ENCODE results near the gene BTG1. TPM values are rescaled to one million over a fixed set of nuclear protein-coding genes. Genes with fewer than 3 reads are reported as not detected.

The BTG1 gene
- total RNA-seq, 1 experiment from 2014 or later = 26.7 TPM

DNA sequence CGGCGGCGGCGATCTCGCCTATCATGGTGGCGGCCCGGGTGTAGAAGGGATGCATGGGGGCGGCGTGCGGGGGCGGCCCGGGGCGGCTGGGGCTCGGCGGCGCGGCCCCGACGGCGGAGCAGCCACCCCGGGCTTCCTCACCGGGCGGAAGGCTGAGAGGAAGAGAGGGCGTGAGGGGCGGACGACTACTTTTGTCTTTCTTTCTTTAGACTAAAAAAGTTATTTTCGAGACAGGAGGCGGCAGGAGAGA is 240 bp downstream of the BTG1 start (continued):
- TF ChIP-seq, protein P1, sequence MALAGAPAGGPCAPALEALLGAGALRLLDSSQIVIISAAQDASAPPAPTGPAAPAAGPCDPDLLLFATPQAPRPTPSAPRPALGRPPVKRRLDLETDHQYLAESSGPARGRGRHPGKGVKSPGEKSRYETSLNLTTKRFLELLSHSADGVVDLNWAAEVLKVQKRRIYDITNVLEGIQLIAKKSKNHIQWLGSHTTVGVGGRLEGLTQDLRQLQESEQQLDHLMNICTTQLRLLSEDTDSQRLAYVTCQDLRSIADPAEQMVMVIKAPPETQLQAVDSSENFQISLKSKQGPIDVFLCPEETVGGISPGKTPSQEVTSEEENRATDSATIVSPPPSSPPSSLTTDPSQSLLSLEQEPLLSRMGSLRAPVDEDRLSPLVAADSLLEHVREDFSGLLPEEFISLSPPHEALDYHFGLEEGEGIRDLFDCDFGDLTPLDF (CRISPR knock-in tag; IDR thresholded peaks at IDR 0.05) = no peak
- TF ChIP-seq FOXK1 (CRISPR knock-in tag; IDR thresholded peaks at IDR 0.05) = no peak

DNA sequence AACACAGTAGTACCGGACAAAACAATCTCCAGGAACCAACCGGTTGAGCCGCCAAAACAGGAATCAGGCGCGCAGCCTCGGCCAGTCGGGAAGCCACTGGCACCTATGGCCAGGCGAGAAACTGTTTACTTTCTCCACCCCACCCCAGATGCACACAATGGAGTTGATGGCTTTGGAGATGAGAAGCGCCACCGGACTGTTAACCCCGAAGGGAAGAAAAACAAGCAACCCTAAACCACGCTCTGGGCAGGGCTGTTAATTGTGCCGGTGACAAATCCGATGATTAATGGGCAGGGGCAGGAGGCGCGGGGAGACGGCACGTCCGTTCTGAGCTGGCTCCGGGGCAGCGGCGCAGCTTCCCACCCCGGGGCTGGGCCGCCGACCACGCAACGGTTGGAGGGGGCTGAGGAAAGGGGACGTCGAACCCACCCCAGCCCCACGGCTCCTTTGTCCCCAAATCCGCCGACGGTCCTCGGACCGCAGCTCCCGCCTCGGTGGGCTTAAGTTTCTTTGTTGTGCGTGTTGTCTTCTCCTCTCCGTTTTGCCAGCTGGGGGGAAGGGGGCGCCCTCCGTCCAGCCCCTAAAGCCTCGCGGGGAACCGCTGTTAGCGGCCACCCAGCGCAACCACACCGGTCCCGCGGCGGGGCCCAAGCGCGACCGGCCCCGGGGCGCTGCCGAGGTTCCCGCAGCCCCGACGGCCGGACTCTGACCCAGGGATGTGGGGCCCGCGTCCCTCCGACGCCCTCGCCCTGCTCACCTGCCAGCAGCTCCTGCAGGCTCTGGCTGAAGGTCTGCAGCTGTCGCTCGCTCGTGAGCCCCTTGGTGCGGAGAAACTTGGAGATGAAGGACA is 790 bp downstream of the BTG1 start:
- ATAC-seq (no peak), DNase-seq (ENCODE audit: low spot score) (peak; percentile 29)
- H3K27ac Mint-ChIP-seq = peak overlapping the region; percentile 91
- H3K27me3 Mint-ChIP-seq (ENCODE audit: low read depth) = no peaks in the 10 kb centered on the region
- peak overlapping the region; percentile 99 for H3K4me3 Mint-ChIP-seq
- ChIA-PET POLR2A (interaction anchor here (0.8 to 3.5 kb wide), 23 partner anchors 10 to 785 kb away, joined by 3 to 67 read pairs (median 4); no protein-coding TSS in a partner anchor), CTCF (interaction anchor here (0.9 to 3.7 kb wide), 11 partner anchors 11 to 763 kb away, joined by 3 to 50 read pairs (median 4); no protein-coding TSS in a partner anchor)
- peaks cover 66% of the 10 kb centered on the region for H3K4me1 Mint-ChIP-seq
- TF ChIP-seq TEAD1 (CRISPR knock-in tag; IDR thresholded peaks at IDR 0.05) = no peak
- 0 out of 2 replicates have a peak, but pooled peaks have one; percentile 56 for TF ChIP-seq MYBL2 (CRISPR knock-in tag; IDR thresholded peaks at IDR 0.05)
- peak; percentile 24; the same call in 1 of the 2 replicates for TF ChIP-seq FOXP1 (CRISPR knock-in tag; IDR thresholded peaks at IDR 0.05; ENCODE audit: borderline replicate concordance)
- TF ChIP-seq, protein P2, sequence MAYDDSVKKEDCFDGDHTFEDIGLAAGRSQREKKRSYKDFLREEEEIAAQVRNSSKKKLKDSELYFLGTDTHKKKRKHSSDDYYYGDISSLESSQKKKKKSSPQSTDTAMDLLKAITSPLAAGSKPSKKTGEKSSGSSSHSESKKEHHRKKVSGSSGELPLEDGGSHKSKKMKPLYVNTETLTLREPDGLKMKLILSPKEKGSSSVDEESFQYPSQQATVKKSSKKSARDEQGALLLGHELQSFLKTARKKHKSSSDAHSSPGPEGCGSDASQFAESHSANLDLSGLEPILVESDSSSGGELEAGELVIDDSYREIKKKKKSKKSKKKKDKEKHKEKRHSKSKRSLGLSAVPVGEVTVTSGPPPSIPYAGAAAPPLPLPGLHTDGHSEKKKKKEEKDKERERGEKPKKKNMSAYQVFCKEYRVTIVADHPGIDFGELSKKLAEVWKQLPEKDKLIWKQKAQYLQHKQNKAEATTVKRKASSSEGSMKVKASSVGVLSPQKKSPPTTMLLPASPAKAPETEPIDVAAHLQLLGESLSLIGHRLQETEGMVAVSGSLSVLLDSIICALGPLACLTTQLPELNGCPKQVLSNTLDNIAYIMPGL (CRISPR knock-in tag; IDR thresholded peaks at IDR 0.05) = peak; percentile 78; the same call in 1 of the 2 replicates
- no peak for TF ChIP-seq ZNF317 (CRISPR knock-in tag; IDR thresholded peaks at IDR 0.05; ENCODE audit: borderline replicate concordance, low read depth)
- TF ChIP-seq, protein P3, sequence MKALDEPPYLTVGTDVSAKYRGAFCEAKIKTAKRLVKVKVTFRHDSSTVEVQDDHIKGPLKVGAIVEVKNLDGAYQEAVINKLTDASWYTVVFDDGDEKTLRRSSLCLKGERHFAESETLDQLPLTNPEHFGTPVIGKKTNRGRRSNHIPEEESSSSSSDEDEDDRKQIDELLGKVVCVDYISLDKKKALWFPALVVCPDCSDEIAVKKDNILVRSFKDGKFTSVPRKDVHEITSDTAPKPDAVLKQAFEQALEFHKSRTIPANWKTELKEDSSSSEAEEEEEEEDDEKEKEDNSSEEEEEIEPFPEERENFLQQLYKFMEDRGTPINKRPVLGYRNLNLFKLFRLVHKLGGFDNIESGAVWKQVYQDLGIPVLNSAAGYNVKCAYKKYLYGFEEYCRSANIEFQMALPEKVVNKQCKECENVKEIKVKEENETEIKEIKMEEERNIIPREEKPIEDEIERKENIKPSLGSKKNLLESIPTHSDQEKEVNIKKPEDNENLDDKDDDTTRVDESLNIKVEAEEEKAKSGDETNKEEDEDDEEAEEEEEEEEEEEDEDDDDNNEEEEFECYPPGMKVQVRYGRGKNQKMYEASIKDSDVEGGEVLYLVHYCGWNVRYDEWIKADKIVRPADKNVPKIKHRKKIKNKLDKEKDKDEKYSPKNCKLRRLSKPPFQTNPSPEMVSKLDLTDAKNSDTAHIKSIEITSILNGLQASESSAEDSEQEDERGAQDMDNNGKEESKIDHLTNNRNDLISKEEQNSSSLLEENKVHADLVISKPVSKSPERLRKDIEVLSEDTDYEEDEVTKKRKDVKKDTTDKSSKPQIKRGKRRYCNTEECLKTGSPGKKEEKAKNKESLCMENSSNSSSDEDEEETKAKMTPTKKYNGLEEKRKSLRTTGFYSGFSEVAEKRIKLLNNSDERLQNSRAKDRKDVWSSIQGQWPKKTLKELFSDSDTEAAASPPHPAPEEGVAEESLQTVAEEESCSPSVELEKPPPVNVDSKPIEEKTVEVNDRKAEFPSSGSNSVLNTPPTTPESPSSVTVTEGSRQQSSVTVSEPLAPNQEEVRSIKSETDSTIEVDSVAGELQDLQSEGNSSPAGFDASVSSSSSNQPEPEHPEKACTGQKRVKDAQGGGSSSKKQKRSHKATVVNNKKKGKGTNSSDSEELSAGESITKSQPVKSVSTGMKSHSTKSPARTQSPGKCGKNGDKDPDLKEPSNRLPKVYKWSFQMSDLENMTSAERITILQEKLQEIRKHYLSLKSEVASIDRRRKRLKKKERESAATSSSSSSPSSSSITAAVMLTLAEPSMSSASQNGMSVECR (CRISPR knock-in tag; IDR thresholded peaks at IDR 0.05; ENCODE audit: borderline replicate concordance) = 0 out of 2 replicates have a peak, but pooled peaks have one; percentile 25
- TF ChIP-seq, protein P4, sequence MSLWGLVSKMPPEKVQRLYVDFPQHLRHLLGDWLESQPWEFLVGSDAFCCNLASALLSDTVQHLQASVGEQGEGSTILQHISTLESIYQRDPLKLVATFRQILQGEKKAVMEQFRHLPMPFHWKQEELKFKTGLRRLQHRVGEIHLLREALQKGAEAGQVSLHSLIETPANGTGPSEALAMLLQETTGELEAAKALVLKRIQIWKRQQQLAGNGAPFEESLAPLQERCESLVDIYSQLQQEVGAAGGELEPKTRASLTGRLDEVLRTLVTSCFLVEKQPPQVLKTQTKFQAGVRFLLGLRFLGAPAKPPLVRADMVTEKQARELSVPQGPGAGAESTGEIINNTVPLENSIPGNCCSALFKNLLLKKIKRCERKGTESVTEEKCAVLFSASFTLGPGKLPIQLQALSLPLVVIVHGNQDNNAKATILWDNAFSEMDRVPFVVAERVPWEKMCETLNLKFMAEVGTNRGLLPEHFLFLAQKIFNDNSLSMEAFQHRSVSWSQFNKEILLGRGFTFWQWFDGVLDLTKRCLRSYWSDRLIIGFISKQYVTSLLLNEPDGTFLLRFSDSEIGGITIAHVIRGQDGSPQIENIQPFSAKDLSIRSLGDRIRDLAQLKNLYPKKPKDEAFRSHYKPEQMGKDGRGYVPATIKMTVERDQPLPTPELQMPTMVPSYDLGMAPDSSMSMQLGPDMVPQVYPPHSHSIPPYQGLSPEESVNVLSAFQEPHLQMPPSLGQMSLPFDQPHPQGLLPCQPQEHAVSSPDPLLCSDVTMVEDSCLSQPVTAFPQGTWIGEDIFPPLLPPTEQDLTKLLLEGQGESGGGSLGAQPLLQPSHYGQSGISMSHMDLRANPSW (CRISPR knock-in tag; conservative IDR thresholded peaks at IDR 0.05; ENCODE audit: low read depth) = no peak
- TF ChIP-seq, protein P5, sequence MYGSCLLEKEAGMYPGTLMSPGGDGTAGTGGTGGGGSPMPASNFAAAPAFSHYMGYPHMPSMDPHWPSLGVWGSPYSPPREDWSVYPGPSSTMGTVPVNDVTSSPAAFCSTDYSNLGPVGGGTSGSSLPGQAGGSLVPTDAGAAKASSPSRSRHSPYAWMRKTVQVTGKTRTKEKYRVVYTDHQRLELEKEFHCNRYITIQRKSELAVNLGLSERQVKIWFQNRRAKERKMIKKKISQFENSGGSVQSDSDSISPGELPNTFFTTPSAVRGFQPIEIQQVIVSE (CRISPR knock-in tag; IDR thresholded peaks at IDR 0.05; ENCODE audit: borderline replicate concordance) = 0 out of 2 replicates have a peak, but pooled peaks have one; percentile 19
- H3K36me3 Mint-ChIP-seq = peaks cover 28% of the 10 kb centered on the region
- H3K9me3 Mint-ChIP-seq = no peaks in the 10 kb centered on the region
